Transverse colon (tissue), 4 donors: Measurements from ENCODE around the gene TMOD3.

Experiments used
- POLR2AphosphoS5 ChIP-seq, 3 donors: sonication (generic); formaldehyde crosslinking; IDR thresholded peaks; one replicate each; pipeline ENCODE4 v1.6.1; 2016; ENCODE audit warnings: antibody characterized with exemption in 3 of 3
- TF ChIP-seq, protein P1 (sequence below), 5 experiments: fragments of 200-600 bp in 3 of 5; fragments of 450-650 bp in 2 of 5; sonication (generic) in 3 of 5; IDR thresholded peaks; 1 replicate in 2 of 5; 2 replicates in 3 of 5; pipeline ENCODE4 v1.5.1; 2016 to 2017; ENCODE audit warnings: antibody characterized with exemption in 5 of 5, inconsistent platforms in 3 of 5, mild to moderate bottlenecking in 2 of 5, moderate library complexity in 1 of 5

- TF ChIP-seq, protein P1, sequence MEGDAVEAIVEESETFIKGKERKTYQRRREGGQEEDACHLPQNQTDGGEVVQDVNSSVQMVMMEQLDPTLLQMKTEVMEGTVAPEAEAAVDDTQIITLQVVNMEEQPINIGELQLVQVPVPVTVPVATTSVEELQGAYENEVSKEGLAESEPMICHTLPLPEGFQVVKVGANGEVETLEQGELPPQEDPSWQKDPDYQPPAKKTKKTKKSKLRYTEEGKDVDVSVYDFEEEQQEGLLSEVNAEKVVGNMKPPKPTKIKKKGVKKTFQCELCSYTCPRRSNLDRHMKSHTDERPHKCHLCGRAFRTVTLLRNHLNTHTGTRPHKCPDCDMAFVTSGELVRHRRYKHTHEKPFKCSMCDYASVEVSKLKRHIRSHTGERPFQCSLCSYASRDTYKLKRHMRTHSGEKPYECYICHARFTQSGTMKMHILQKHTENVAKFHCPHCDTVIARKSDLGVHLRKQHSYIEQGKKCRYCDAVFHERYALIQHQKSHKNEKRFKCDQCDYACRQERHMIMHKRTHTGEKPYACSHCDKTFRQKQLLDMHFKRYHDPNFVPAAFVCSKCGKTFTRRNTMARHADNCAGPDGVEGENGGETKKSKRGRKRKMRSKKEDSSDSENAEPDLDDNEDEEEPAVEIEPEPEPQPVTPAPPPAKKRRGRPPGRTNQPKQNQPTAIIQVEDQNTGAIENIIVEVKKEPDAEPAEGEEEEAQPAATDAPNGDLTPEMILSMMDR (IDR thresholded peaks at IDR 0.05) = no peak
- no peak for TF ChIP-seq POLR2AphosphoS5 (IDR thresholded peaks at IDR 0.05)
Observed at GRCh38 chr15:51931638-51932037, 102.2 kb downstream of the TMOD3 start.
